Measurements from ENCODE around the gene GRPEL1. TPM values are rescaled to one million over a fixed set of nuclear protein-coding genes. Genes with fewer than 3 reads are reported as not detected.

Gene GRPEL1
- total RNA-seq, 2 experiments from 2014 or later, result 27.4 to 43.7 TPM

- BruUV-seq (replicated peaks), result no TSS peak
- Histone ChIP-seq H3K4me1 (ENCODE audit: insufficient read depth, low read length, poor library complexity, severe bottlenecking) (no peaks in the 10 kb centered on the region), H2AFZ (ENCODE audit: low read length) (no peak overlapping the region), H4K20me1 (ENCODE audit: insufficient read depth, low read length) (no peaks in the 10 kb centered on the region), H3K4me3 (ENCODE audit: low read depth, low read length, poor library complexity, severe bottlenecking) (no peak overlapping the region), H3K9me3 (ENCODE audit: low read length) (no peaks in the 10 kb centered on the region), H3K9me2 (ENCODE audit: insufficient read depth, low read length) (no peaks in the 10 kb centered on the region), H3K27ac (ENCODE audit: low read depth, low read length, poor library complexity, severe bottlenecking) (no peak overlapping the region), H3K4me2 (ENCODE audit: low read length) (no peak overlapping the region), H3K79me2 (ENCODE audit: insufficient read depth, low read depth, low read length) (no peaks in the 10 kb centered on the region), H3K36me3 (ENCODE audit: insufficient read depth, low read length) (no peaks in the 10 kb centered on the region)
- TF ChIP-seq EZH2phosphoT487 (IDR thresholded peaks at IDR 0.05; ENCODE audit: borderline replicate concordance, low read depth, low read length), result no peak
- DNase-seq (ENCODE audit: low spot score), result no peak
- POLR2A ChIA-PET, result no interaction called here
- CTCF ChIA-PET (ENCODE audit: unreplicated experiment), result no interaction called here
- intact Hi-C loops (cut with micrococcal nuclease; ENCODE audit: unreplicated experiment), result no loop called here
Observed at GRCh38 chr4:7110546-7110945, 42.7 kb upstream of the GRPEL1 start.

GRCh38 chr4:7109169-7109568, 41.3 kb upstream of the GRPEL1 start:
- ChIA-PET CTCF (ENCODE audit: unreplicated experiment) (no interaction called here), POLR2A (no interaction called here)
- Histone ChIP-seq H3K79me2 (ENCODE audit: insufficient read depth, low read depth, low read length) (no peaks in the 10 kb centered on the region), H4K20me1 (ENCODE audit: insufficient read depth, low read length) (no peaks in the 10 kb centered on the region), H3K9me2 (ENCODE audit: insufficient read depth, low read length) (no peaks in the 10 kb centered on the region), H3K4me3 (ENCODE audit: low read depth, low read length, poor library complexity, severe bottlenecking) (no peak overlapping the region), H2AFZ (ENCODE audit: low read length) (no peak overlapping the region), H3K9me3 (ENCODE audit: low read length) (no peaks in the 10 kb centered on the region), H3K27ac (ENCODE audit: low read depth, low read length, poor library complexity, severe bottlenecking) (no peak overlapping the region), H3K4me1 (ENCODE audit: insufficient read depth, low read length, poor library complexity, severe bottlenecking) (no peaks in the 10 kb centered on the region), H3K4me2 (ENCODE audit: low read length) (no peak overlapping the region), H3K36me3 (ENCODE audit: insufficient read depth, low read length) (no peaks in the 10 kb centered on the region)
- DNase-seq (ENCODE audit: low spot score), result no peak
- intact Hi-C loops (cut with micrococcal nuclease; ENCODE audit: unreplicated experiment), result loop anchor here (10.0 kb wide), 1 partner anchor 844 kb away; the partner anchor contains the start of gene WFS1
- no TSS peak for BruUV-seq (replicated peaks)
- no peak for TF ChIP-seq CTCF (conservative IDR thresholded peaks at IDR 0.05; ENCODE audit: low read length)
- TF ChIP-seq EZH2phosphoT487 (IDR thresholded peaks at IDR 0.05; ENCODE audit: borderline replicate concordance, low read depth, low read length), result no peak

GRCh38 chr4:7108660-7109059, 40.8 kb upstream of the GRPEL1 start:
- Histone ChIP-seq H3K9me2 (ENCODE audit: insufficient read depth, low read length) (no peaks in the 10 kb centered on the region), H3K27ac (ENCODE audit: low read depth, low read length, poor library complexity, severe bottlenecking) (no peak overlapping the region), H3K36me3 (ENCODE audit: insufficient read depth, low read length) (no peaks in the 10 kb centered on the region), H3K4me2 (ENCODE audit: low read length) (no peak overlapping the region), H2AFZ (ENCODE audit: low read length) (no peak overlapping the region), H3K4me3 (ENCODE audit: low read depth, low read length, poor library complexity, severe bottlenecking) (no peak overlapping the region), H3K79me2 (ENCODE audit: insufficient read depth, low read depth, low read length) (no peaks in the 10 kb centered on the region), H3K9me3 (ENCODE audit: low read length) (no peaks in the 10 kb centered on the region), H3K4me1 (ENCODE audit: insufficient read depth, low read length, poor library complexity, severe bottlenecking) (no peaks in the 10 kb centered on the region), H4K20me1 (ENCODE audit: insufficient read depth, low read length) (no peaks in the 10 kb centered on the region)
- TF ChIP-seq EZH2phosphoT487 (IDR thresholded peaks at IDR 0.05; ENCODE audit: borderline replicate concordance, low read depth, low read length) (no peak), CTCF (conservative IDR thresholded peaks at IDR 0.05; ENCODE audit: low read length) (no peak)
- intact Hi-C loops (cut with micrococcal nuclease; ENCODE audit: unreplicated experiment), result loop anchor here (10.0 kb wide), 1 partner anchor 844 kb away; the partner anchor contains the start of gene WFS1
- ChIA-PET POLR2A (no interaction called here), CTCF (ENCODE audit: unreplicated experiment) (no interaction called here)
- DNase-seq (ENCODE audit: low spot score), result no peak
- no TSS peak for BruUV-seq (replicated peaks)

Measured in OCI-LY7 (cell line).